GM18907 (cell line): ENCODE data around the gene C3orf52.

Source experiments
- ATAC-seq: cut with Tn5 transposase; IDR thresholded peaks from one replicate; pipeline ENCODE4 v1.9.1; 2021; ENCODE audit warnings: mild to moderate bottlenecking, moderate library complexity; ENCODE audit not compliant: unreplicated experiment

Gene C3orf52

GRCh38 chr3:112134335-112135124 is 48.3 kb downstream of the C3orf52 start:
- ATAC-seq = no peak

- no peak for ATAC-seq
These were observed 49.9 kb downstream of the C3orf52 start for GRCh38 chr3:112136046-112136445.

GRCh38 chr3:112136959-112137693 is 50.9 kb downstream of the C3orf52 start:
- ATAC-seq = peak; percentile 29

- no peak for ATAC-seq
These were observed 51.6 kb downstream of the C3orf52 start for GRCh38 chr3:112137781-112138180.

GRCh38 chr3:112138219-112138969 is 52.2 kb downstream of the C3orf52 start:
- no peak for ATAC-seq

- ATAC-seq = no peak
These were observed 54.4 kb downstream of the C3orf52 start for GRCh38 chr3:112140584-112140983.

GRCh38 chr3:112141293-112141692 is 55.1 kb downstream of the C3orf52 start:
- ATAC-seq = no peak

GRCh38 chr3:112143251-112143650 is 57.1 kb downstream of the C3orf52 start:
- peak; percentile 63 for ATAC-seq

GRCh38 chr3:112143689-112144088 is 57.5 kb downstream of the C3orf52 start:
- no peak for ATAC-seq

GRCh38 chr3:112149136-112149535 is 62.9 kb downstream of the C3orf52 start:
- no peak for ATAC-seq

GRCh38 chr3:112167758-112168157 is 81.6 kb downstream of the C3orf52 start:
- peak; percentile 73 for ATAC-seq
